ENCODE results near the gene CLCA2.

- no peak for TF ChIP-seq POLR2AphosphoS5 (IDR thresholded peaks at IDR 0.05; ENCODE audit: low read depth, low read length)
- TF ChIP-seq REST (IDR thresholded peaks at IDR 0.05; ENCODE audit: insufficient read depth in 1 of 2, low read depth in 2 of 2, low read length in 2 of 2): no peak
- no peak for TF ChIP-seq TAF1 (IDR thresholded peaks at IDR 0.05; ENCODE audit: borderline replicate concordance, insufficient read depth, low read length)
- TF ChIP-seq SIN3A (IDR thresholded peaks at IDR 0.05; ENCODE audit: borderline replicate concordance, insufficient read depth, low read length): no peak
- no peak for TF ChIP-seq FOXP2 (optimal IDR thresholded peaks at IDR 0.05; ENCODE audit: borderline replicate concordance, extremely low read depth, extremely low read length, insufficient read depth)
Measured at GRCh38 chr1:86499987-86500593, 76.1 kb downstream of the CLCA2 start.

Data from PFSK-1 (cell line).